Activated CD4-positive, alpha-beta T cell treated with anti-CD3 and anti-CD28 coated beads for 1 hour (primary cell): Measurements from ENCODE around the gene NIPAL3.
A peak's percentile ranks its signal among the peaks of the same experiment; 100 is the strongest.
"Not testable (repeated sequence)": the region's sequence is repeated elsewhere in the genome, so short reads cannot be mapped to it uniquely, and the experiment has no call there.

ENCODE experiments used
- DNase-seq: peaks from one replicate; pipeline ENCODE4 v3.0.0-alpha.2; 2020

Gene NIPAL3

DNA sequence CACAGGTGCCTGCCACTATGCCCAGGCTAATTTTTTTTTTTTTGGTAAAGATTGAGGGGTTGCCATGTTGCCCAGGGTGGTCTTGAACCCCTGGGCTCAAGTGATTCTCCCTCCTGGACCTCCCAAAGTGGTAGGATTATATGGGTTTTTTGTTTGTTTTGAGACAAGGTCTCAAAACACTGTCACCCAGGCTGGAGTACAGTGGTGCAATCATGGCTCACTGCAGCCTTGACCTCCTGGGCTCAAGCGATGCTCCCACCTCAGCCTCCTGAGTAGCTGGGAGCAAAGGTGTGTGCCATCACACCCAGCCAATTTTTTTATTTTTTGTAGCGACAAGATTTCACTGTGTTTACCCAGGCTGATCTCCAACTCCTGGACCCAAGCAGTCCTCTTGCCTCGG, 78.2 kb downstream of the NIPAL3 start:
- DNase-seq, result no peak

- no peak for DNase-seq
These were observed 83.0 kb downstream of the NIPAL3 start for GRCh38 chr1:24498589-24498988.

DNA sequence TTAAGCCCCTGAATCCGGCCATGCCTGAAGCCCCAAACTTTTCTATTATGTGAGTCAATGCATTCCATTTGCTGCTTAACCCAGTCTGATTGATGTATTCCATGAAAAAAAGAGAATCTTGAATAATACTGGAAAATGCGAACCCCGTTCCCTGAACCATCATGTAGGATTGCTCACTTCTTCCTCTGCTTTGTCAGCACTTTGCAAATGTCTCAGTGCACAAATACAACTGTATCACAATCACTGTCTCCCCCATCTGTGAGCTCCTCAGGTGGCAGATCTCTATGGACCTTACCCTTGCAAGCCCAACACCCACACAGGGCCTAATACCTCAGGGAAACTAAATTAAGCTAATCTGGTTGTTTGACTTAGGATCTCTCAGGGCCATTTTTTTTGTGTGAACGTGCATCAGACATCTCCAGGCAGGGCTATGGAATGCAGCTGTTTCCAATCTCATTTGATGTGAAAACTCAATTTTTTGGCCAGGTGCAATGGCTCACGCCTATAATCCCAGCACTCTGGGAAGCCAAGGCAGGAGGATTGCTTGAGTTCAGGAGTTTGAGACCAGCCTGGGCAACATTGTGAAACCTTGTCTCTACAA, 84.9 kb downstream of the NIPAL3 start:
- no peak for DNase-seq

DNA sequence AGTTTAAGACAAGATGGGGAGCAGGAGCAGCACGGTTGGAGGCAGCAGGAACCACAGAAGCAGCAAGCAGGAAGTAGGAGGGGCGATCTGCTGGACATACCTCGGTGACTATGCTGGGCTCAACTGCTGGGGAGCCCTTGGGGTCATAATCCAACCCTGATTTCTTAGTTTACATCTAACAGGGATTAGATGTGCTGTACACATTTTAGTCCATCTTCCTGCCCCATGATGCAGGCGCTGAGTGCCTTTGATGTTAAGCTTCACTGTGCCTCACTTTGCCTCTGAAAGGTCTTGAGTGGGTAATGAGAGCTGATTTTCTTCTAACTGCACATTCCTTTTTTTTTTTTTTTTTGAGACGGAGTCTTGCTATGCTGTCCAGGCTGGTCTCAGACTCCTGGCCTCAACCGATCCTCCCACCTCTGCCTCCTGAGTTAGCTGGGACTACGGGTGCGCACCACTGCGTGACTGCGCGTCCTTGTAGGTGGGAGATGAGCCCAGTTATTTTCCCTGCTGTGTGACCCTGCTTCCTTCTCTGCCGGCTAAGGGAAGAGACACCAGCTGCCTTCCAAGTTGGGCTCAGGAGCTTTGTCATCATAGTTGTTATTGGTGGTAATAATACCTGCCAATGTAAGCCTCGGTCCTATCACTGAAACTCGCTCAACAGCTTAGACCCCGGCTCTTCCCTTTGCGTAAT, 85.9 kb downstream of the NIPAL3 start:
- no peak for DNase-seq

GRCh38 chr1:24502065-24502708, 86.6 kb downstream of the NIPAL3 start:
- peak; percentile 68 for DNase-seq

GRCh38 chr1:24502709-24503058, 87.1 kb downstream of the NIPAL3 start, which contains the start of gene RCAN3:
TSS of gene RCAN3 (plus strand) at chr1:24502836. CDS start at chr1:24514373, 11,537 bp downstream.
- peak; percentile 80 for DNase-seq

DNA sequence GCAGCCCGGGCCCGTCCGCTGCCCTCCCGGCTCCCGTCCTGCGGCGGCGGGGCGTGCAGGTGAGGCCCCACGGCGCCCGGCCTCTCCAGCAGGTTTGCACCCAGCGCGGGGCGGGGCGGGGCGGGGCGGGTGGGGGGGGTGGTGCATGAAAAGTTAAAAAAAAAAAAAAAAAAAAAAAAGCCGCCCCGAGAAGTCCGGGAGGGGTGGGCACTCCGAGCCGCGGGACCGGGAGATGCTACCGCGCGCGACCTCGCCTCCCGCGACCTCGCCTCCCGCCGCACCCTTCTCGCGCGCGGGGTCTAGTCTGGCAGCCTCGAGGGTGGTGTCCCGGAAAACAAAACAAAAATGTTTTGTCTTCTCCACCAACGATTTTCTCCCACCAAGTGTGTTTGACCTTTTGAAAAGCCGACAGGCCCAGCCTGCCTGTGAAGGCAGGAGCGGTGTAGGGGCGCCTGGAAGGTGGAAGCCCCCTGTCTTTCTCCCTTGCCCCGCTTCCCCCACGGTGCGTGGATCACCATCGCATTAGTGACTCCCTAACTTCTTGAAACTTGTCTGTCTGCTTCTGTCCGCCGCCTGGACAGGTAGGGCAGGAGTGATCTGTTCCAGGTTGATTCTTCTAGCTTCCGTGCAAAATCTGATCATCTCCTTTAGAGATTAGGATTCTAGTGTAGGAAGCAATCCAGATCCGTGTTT, 87.6 kb downstream of the NIPAL3 start:
- DNase-seq, result no peak

- DNase-seq, result no peak
These were observed 88.4 kb downstream of the NIPAL3 start for GRCh38 chr1:24503870-24504523.

GRCh38 chr1:24504560-24504959, 89.0 kb downstream of the NIPAL3 start:
- no peak for DNase-seq

- no peak for DNase-seq
These were observed 90.2 kb downstream of the NIPAL3 start for GRCh38 chr1:24505816-24506215.

DNA sequence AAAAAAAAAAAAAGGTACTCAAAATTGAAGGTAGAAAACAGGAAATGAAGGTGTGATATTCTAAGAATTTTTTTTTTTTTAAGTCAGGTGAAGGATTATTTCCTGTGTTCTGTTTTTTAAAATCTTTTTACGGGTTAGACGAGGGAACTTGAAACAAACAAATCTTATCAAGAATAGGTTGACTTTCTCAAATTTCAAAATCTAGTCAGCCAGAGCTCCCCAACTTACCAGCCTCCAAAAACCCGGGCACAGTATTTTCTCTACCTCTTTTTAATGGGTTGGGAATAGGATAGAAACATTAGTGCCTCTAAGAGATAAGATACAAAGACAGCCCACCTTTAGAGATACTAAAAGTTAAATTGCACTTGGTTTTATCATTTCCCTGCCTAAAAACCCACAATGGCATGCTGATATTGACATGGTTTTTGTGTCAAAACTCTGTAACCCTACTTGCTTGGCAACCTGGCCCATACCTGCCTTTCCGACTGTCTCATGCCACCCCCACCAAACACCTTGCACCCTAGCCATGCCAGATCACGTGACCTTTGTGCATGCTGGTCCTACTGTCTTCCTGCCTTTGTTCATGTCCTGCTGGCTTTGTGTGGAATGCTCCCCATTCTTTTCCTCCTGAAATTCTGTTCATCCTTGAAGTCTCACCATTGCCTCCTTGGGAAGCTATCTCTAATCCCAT, 91.2 kb downstream of the NIPAL3 start:
- DNase-seq, result no peak

DNA sequence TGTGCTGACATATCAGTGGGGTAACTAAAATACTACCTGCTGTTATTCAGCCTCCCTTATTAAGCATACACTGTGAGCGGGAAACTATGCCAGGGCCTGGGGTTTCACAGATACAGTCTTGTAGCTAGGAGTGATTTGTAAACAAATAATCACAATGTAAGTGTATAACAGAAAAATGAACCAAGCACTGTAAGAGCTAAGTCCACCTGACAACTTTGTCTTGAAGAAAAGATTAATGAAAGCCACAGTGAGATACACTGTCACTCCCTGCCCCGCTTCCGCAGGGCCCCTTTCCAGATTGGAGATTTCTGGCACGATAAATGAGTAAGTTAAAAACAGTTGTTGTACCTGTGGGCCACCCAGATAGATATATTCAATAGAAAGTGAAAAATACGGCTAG, 91.8 kb downstream of the NIPAL3 start:
- no peak for DNase-seq

DNA sequence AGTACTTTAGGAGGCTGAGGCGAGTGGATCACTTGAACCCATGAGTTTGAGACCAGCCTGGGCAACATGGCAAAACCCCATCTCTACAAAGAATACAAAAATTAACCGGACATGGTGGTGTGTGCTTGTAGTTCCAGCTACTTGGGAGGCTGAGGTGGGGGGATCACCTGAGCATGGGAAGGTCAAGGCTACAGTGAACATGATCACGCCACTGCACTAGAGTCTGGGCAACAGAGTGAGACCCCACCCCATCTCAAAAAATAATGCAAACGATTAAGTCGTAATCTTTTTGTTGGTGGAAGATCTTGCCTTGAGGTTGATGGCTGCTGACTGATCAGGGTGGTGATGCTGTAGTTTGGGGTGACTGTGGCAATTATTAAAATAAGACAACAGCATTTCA, 93.3 kb downstream of the NIPAL3 start:
- DNase-seq, result no peak

DNA sequence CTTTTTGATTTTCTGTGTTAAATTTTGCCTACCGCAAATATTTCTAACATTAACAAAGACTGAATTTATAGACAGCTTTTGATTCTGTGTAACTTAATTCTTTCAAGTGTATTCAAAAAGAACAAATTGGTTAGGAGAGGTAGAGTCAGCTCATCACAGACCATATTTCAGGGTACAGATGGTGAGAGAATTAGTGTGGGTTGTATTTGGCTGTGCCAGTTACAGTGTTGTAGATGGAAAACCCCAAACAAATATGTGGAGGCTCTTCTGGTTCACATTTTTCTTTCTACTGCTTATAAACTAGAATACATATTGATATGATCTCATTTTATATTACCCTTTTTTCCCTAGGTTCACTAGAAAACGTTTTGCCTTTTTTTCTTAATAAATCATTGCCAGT, 98.1 kb downstream of the NIPAL3 start:
- DNase-seq, result no peak

DNA sequence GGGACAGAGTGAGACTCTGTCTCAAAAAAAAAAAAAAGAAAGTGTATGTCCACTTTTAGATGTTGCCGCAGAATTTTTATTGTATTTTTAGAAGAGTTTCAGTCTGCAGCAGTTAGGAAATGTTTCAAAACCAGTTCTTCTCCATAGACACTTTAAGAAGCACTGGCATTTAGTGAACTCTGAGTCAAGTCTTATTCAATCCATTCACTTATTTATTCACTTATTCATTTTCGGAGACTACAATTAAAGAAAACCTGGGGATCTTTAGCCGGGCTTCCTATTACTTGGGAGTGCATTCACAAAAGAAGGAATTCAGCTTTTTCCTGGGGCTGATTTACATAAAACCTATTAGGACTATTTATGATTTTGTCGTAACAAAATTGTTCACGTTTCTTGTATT, 99.3 kb downstream of the NIPAL3 start:
- no peak for DNase-seq

GRCh38 chr1:24515671-24516209, 100.1 kb downstream of the NIPAL3 start:
- not testable (repeated sequence) for DNase-seq

DNA sequence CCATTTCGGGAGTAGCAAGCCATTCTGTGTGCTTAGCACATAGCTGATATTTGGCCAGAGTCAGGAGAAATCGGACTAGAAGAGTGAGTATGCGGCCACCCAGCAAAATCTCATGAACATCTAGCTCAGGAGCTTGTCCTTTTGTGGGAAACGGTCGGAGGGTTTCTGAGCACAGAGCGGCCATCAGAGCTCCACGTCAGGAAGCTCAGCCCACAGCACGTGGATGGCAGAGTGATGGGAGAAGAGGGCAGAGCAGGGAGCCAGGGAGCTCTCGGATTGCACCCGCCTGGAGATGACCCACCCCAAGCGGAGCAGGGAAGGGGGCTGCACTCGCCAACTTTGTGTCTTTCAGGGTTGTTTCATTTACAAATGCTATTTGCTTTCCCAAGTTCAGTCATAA, 100.9 kb downstream of the NIPAL3 start:
- DNase-seq, result no peak

- DNase-seq, result no peak
These were observed 102.3 kb downstream of the NIPAL3 start for GRCh38 chr1:24517898-24518297.

DNA sequence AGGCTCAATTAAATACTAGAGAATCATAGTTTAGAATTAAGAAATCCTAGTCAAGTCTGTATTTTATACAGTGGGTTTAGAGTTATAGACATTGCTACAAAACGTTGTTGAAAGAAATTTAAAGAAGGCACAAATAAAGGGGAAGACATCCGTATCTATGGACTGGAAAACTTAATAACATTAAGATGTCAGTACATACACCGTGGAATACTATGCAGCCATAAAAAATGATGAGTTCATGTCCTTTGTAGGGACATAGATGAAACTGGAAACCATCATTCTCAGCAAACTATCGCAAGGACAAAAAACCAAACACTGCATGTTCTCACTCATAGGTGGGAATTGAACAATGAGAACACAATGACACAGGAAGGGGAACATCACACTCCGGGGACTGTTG, 104.7 kb downstream of the NIPAL3 start:
- DNase-seq, result not testable (repeated sequence)
